PFSK-1 (cell line): ENCODE results near the gene GMCL2.

ENCODE experiments used
- FOXP2 ChIP-seq: optimal IDR thresholded peaks from 2 replicates; pipeline ENCODE3; 2011; ENCODE audit warnings: borderline replicate concordance, control low read depth, inconsistent platforms; ENCODE audit not compliant: insufficient read depth; ENCODE audit errors: extremely low read length, extremely low read depth
- POLR2AphosphoS5 ChIP-seq: IDR thresholded peaks from 2 replicates; pipeline ENCODE4 v1.6.1; 2012; ENCODE audit warnings: low read depth, mild to moderate bottlenecking, control low read depth, low read length, moderate library complexity
- SIN3A ChIP-seq: IDR thresholded peaks from 2 replicates; pipeline ENCODE4 v1.6.1; 2012; ENCODE audit warnings: mild to moderate bottlenecking, low read length, moderate library complexity, borderline replicate concordance; ENCODE audit not compliant: insufficient read depth
- TAF1 ChIP-seq: IDR thresholded peaks from 2 replicates; pipeline ENCODE4 v1.6.1; 2012; ENCODE audit warnings: low read length, control low read depth, borderline replicate concordance; ENCODE audit not compliant: insufficient read depth
- TF ChIP-seq, protein P1 (sequence below), 2 experiments: IDR thresholded peaks; 2 replicates each; pipeline versions ENCODE4 v1.6.1 to v1.8.0; 2011 to 2012; ENCODE audit warnings: low read depth in 2 of 2, low read length in 2 of 2, control low read depth in 1 of 2, inconsistent platforms in 1 of 2, mild to moderate bottlenecking in 1 of 2, moderate library complexity in 1 of 2; ENCODE audit not compliant: insufficient read depth in 1 of 2

Gene GMCL2

DNA sequence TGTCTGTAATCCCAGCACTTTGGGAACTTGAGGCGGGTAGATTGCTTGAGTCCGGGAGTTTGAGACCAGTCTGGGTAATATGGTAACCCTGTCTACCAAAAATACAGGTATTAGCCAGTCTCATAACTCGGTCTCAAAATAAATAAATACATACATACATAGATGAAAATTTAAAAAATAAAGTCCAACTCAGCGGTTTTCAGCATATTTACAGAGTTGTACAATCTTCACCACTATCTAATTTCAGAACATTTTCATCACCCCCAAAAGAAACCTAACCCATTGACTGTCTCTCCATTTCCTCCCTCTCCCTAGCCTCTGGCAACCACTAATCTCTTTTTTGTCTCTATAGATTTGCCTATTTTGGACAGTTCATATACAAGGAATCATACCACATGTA, 45.6 kb downstream of the GMCL2 start:
- TF ChIP-seq TAF1 = no peak
- TF ChIP-seq, protein P1, sequence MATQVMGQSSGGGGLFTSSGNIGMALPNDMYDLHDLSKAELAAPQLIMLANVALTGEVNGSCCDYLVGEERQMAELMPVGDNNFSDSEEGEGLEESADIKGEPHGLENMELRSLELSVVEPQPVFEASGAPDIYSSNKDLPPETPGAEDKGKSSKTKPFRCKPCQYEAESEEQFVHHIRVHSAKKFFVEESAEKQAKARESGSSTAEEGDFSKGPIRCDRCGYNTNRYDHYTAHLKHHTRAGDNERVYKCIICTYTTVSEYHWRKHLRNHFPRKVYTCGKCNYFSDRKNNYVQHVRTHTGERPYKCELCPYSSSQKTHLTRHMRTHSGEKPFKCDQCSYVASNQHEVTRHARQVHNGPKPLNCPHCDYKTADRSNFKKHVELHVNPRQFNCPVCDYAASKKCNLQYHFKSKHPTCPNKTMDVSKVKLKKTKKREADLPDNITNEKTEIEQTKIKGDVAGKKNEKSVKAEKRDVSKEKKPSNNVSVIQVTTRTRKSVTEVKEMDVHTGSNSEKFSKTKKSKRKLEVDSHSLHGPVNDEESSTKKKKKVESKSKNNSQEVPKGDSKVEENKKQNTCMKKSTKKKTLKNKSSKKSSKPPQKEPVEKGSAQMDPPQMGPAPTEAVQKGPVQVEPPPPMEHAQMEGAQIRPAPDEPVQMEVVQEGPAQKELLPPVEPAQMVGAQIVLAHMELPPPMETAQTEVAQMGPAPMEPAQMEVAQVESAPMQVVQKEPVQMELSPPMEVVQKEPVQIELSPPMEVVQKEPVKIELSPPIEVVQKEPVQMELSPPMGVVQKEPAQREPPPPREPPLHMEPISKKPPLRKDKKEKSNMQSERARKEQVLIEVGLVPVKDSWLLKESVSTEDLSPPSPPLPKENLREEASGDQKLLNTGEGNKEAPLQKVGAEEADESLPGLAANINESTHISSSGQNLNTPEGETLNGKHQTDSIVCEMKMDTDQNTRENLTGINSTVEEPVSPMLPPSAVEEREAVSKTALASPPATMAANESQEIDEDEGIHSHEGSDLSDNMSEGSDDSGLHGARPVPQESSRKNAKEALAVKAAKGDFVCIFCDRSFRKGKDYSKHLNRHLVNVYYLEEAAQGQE (IDR thresholded peaks at IDR 0.05; ENCODE audit: insufficient read depth in 1 of 2, low read depth in 2 of 2, low read length in 2 of 2) = no peak

DNA sequence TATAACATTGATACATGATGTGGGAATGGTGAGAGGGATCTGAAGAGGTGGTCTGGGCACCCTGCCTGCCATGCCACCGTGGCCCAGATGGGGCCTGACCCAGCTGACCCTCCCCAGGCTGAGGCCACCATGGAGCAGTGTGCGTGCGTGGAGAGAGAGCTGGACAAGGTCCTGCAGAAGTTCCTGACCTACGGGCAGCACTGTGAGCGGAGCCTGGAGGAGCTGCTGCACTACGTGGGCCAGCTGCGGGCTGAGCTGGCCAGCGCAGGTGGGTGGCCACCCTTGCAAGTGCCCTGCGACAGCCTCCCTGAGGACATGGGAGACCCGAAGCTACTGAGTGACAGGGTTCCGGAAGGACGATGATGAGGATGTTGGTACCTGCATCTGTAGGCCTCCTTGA, 49.2 kb downstream of the GMCL2 start:
- TF ChIP-seq TAF1 (no peak), FOXP2 (no peak), SIN3A (no peak), POLR2AphosphoS5 (no peak)
- TF ChIP-seq, protein P1 (IDR thresholded peaks at IDR 0.05; ENCODE audit: insufficient read depth in 1 of 2, low read depth in 2 of 2, low read length in 2 of 2) = no peak

DNA sequence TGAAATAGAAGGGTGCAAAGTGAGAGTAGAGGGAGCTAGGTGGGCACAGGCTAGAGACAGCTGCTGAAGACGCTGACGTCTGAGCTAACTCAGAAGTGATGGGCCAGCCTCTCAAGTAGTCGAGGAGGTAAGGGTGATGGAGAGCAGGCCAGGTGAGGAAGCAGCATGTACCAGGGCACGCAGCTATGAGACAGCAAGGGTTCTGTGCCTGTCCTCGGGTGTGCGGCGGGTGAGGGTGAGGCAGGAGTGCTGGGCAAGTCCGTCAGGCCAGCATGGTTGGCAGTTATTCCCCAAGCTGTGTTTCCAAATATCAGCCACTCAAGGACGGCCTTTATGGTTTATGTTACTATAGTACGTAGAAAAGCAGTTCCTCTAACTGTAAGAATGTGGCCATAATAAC, 50.2 kb downstream of the GMCL2 start:
- no peak for TF ChIP-seq POLR2AphosphoS5
- no peak for TF ChIP-seq FOXP2
- TF ChIP-seq, protein P1 (IDR thresholded peaks at IDR 0.05; ENCODE audit: insufficient read depth in 1 of 2, low read depth in 2 of 2, low read length in 2 of 2) = no peak
- no peak for TF ChIP-seq SIN3A
- no peak for TF ChIP-seq TAF1
